H1 (cell line): ENCODE results near the gene OSBPL2. TPM values are rescaled to one million over a fixed set of nuclear protein-coding genes. Genes with fewer than 3 reads are reported as not detected.

ENCODE experiments used
- CTCF ChIA-PET: fragments of 300-600 bp; sonication (Branson Sonifier 250); formaldehyde crosslinking; loops from one replicate; lab custom pipeline; 2021; ENCODE audit not compliant: partially characterized antibody; lab: Charles Lee
- POLR2A ChIA-PET: fragments of 300-600 bp; sonication (Branson Sonifier 250); formaldehyde crosslinking; loops from one replicate; lab custom pipeline; 2021; ENCODE audit warnings: inconsistent platforms; ENCODE audit not compliant: partially characterized antibody; lab: Charles Lee
- DNase-seq, 2 experiments: peaks; one replicate each; pipeline versions ENCODE4 v3.0.0 to v3.0.0-alpha.2; 2010 to 2022; ENCODE audit warnings: low spot score in 2 of 2, low read depth in 1 of 2, mixed read lengths in 1 of 2
- FAIRE-seq: peaks from 2 replicates; lab custom pipeline; 2011; peaks lifted over from hg19 to GRCh38; lab: Jason Lieb, UNC
- H2AFZ ChIP-seq: 2 replicates; pipeline ENCODE4 v1.8.1; 2012; ENCODE audit warnings: low read length, inconsistent platforms
- H2AK5ac ChIP-seq: 2 replicates; pipeline ENCODE4 v1.6.1; 2013; ENCODE audit warnings: low read depth, low read length
- H2BK120ac ChIP-seq: replicated peaks from 2 replicates; pipeline ENCODE3; 2013; ENCODE audit warnings: low read depth, low read length, inconsistent platforms
- H2BK12ac ChIP-seq: 2 replicates; pipeline ENCODE4 v1.6.1; 2013; ENCODE audit warnings: low read depth, low read length
- H2BK15ac ChIP-seq: 2 replicates; pipeline ENCODE4 v1.6.1; 2013; ENCODE audit warnings: low read length
- H2BK20ac ChIP-seq: 2 replicates; pipeline ENCODE4 v1.6.1; 2013; ENCODE audit warnings: low read length
- H2BK5ac ChIP-seq: 2 replicates; pipeline ENCODE4 v1.6.1; 2013; ENCODE audit warnings: low read depth, low read length
- H3K14ac ChIP-seq: 2 replicates; pipeline ENCODE4 v1.6.1; 2013; ENCODE audit warnings: inconsistent platforms; ENCODE audit not compliant: insufficient read length
- H3K18ac ChIP-seq: 2 replicates; pipeline ENCODE4 v1.6.1; 2013; ENCODE audit warnings: low read length; ENCODE audit errors: extremely low read depth
- H3K23ac ChIP-seq: 2 replicates; pipeline ENCODE4 v1.6.1; 2013; ENCODE audit warnings: inconsistent platforms; ENCODE audit not compliant: insufficient read length
- H3K23me2 ChIP-seq: 2 replicates; pipeline ENCODE4 v1.6.1; 2013; ENCODE audit warnings: low read depth, low read length
- H3K27ac ChIP-seq: 2 replicates; pipeline ENCODE4 v1.6.1; 2011; ENCODE audit warnings: low read depth, low read length, inconsistent platforms
- H3K27me3 ChIP-seq, 4 experiments: replicated peaks in 1 of 4; 1 replicate in 1 of 4; 2 replicates in 3 of 4; pipeline versions ENCODE4 v1.6.1 to v1.8.1; 2011 to 2013; ENCODE audit warnings: low read length in 3 of 4, mild to moderate bottlenecking in 3 of 4, inconsistent platforms in 2 of 4, mixed read lengths in 2 of 4, moderate library complexity in 1 of 4; ENCODE audit not compliant: control insufficient read depth in 3 of 4, insufficient read depth in 3 of 4; ENCODE audit errors: extremely low read depth in 1 of 4
- H3K36me3 ChIP-seq, 4 experiments: 2 replicates each; pipeline versions ENCODE4 v1.6.1 to v1.8.1; 2011 to 2013; ENCODE audit warnings: mild to moderate bottlenecking in 4 of 4, low read length in 3 of 4, moderate library complexity in 2 of 4, control low read depth in 1 of 4, inconsistent platforms in 1 of 4; ENCODE audit not compliant: insufficient read depth in 4 of 4, control insufficient read depth in 2 of 4
- H3K4ac ChIP-seq: replicated peaks from 2 replicates; pipeline ENCODE3; 2013; ENCODE audit warnings: low read length, low read depth, mixed read lengths, inconsistent platforms; ENCODE audit not compliant: insufficient read length
- H3K4me1 ChIP-seq, 4 experiments: replicated peaks in 1 of 4; 1 replicate in 1 of 4; 2 replicates in 3 of 4; pipeline versions ENCODE4 v1.6.1 to v1.8.1; 2011 to 2013; ENCODE audit warnings: low read length in 3 of 4, inconsistent platforms in 2 of 4, mixed read lengths in 1 of 4; ENCODE audit not compliant: insufficient read depth in 4 of 4, control insufficient read depth in 3 of 4
- H3K4me2 ChIP-seq, 2 experiments: 2 replicates each; pipeline versions ENCODE4 v1.6.1 to v1.8.1; 2011 to 2013; ENCODE audit warnings: low read depth in 2 of 2, low read length in 2 of 2, control low read depth in 1 of 2, inconsistent platforms in 1 of 2, mild to moderate bottlenecking in 1 of 2; ENCODE audit not compliant: insufficient read depth in 1 of 2
- H3K4me3 ChIP-seq, 4 experiments: fragments of 200-600, 300-600 bp in 1 of 4; sonication (generic), shearing (Covaris generic), sonication (Bioruptor Twin) in 1 of 4; 2 replicates each; pipeline versions ENCODE4 v1.5.1 to v1.8.1; 2011 to 2016; ENCODE audit warnings: low read length in 4 of 4, low read depth in 3 of 4, control low read depth in 2 of 4, inconsistent platforms in 2 of 4, mild to moderate bottlenecking in 2 of 4, mixed read lengths in 1 of 4, moderate library complexity in 1 of 4; ENCODE audit not compliant: insufficient read depth in 2 of 4; ENCODE audit errors: extremely low read depth in 1 of 4
- H3K56ac ChIP-seq: replicated peaks from 2 replicates; pipeline ENCODE3; 2013; ENCODE audit warnings: low read depth, mild to moderate bottlenecking, mixed read lengths, low read length, inconsistent platforms; ENCODE audit not compliant: insufficient read length
- H3K79me1 ChIP-seq: 2 replicates; pipeline ENCODE4 v1.6.1; 2013; ENCODE audit warnings: low read depth, low read length, control low read depth
- H3K79me2 ChIP-seq, 2 experiments: 2 replicates each; pipeline versions ENCODE4 v1.6.1 to v1.8.1; 2012 to 2013; ENCODE audit warnings: low read length in 2 of 2, mild to moderate bottlenecking in 2 of 2, inconsistent platforms in 1 of 2; ENCODE audit not compliant: insufficient read depth in 2 of 2, control insufficient read depth in 1 of 2
- H3K9ac ChIP-seq, 4 experiments: replicated peaks in 1 of 4; 1 replicate in 1 of 4; 2 replicates in 3 of 4; pipeline versions ENCODE4 v1.6.1 to v1.8.1; 2011 to 2013; ENCODE audit warnings: low read depth in 3 of 4, low read length in 3 of 4, control low read depth in 2 of 4, mild to moderate bottlenecking in 2 of 4, moderate library complexity in 2 of 4, inconsistent platforms in 1 of 4; ENCODE audit errors: extremely low read depth in 1 of 4
- H3K9me3 ChIP-seq, 2 experiments: 2 replicates each; pipeline versions ENCODE4 v1.6.1 to v1.8.1; 2012 to 2013; ENCODE audit warnings: mild to moderate bottlenecking in 2 of 2, moderate library complexity in 2 of 2, control low read depth in 1 of 2, inconsistent platforms in 1 of 2, low read depth in 1 of 2, low read length in 1 of 2, mixed read lengths in 1 of 2; ENCODE audit not compliant: insufficient read depth in 2 of 2
- H4K20me1 ChIP-seq, 2 experiments: replicated peaks in 1 of 2; 2 replicates each; pipeline versions ENCODE3 to v1.8.1; 2011 to 2013; ENCODE audit warnings: inconsistent platforms in 2 of 2, low read length in 2 of 2, mild to moderate bottlenecking in 1 of 2; ENCODE audit not compliant: insufficient read depth in 2 of 2, control insufficient read depth in 1 of 2
- H4K5ac ChIP-seq: 2 replicates; pipeline ENCODE4 v1.6.1; 2013; ENCODE audit warnings: low read length, low read depth, mixed read lengths, inconsistent platforms; ENCODE audit not compliant: insufficient read length
- H4K8ac ChIP-seq: 2 replicates; pipeline ENCODE4 v1.8.0; 2013; ENCODE audit warnings: mild to moderate bottlenecking, moderate library complexity, low read length, inconsistent platforms; ENCODE audit not compliant: insufficient read depth; ENCODE audit errors: extremely low read depth
- H4K91ac ChIP-seq: replicated peaks from 2 replicates; pipeline ENCODE3; 2013; ENCODE audit warnings: low read length, mixed read lengths, inconsistent platforms; ENCODE audit not compliant: insufficient read length
- ATF2 ChIP-seq: IDR thresholded peaks from 2 replicates; pipeline ENCODE4 v1.6.1; 2012; ENCODE audit warnings: low read length, inconsistent platforms
- CTBP2 ChIP-seq: IDR thresholded peaks from 2 replicates; pipeline ENCODE4 v1.7.0; 2011; ENCODE audit warnings: borderline replicate concordance, mild to moderate bottlenecking, moderate library complexity, mixed read lengths, low read length; ENCODE audit not compliant: insufficient read depth, insufficient read length
- GTF2F1 ChIP-seq: IDR thresholded peaks from 2 replicates; pipeline ENCODE4 v1.6.1; 2012; ENCODE audit warnings: low read depth, low read length, improper control_type of control experiment, borderline replicate concordance
- HDAC2 ChIP-seq, 2 experiments: fragments of 300-600 bp in 1 of 2; sonication (generic) in 1 of 2; IDR thresholded peaks; 2 replicates each; pipeline ENCODE4 v1.6.1; 2011 to 2012; ENCODE audit warnings: low read depth in 2 of 2, low read length in 2 of 2, mild to moderate bottlenecking in 2 of 2, moderate library complexity in 2 of 2, borderline replicate concordance in 1 of 2, inconsistent platforms in 1 of 2
- MAFK ChIP-seq: IDR thresholded peaks from 2 replicates; pipeline ENCODE4 v1.6.1; 2012; ENCODE audit warnings: low read depth, mild to moderate bottlenecking, improper control_type of control experiment, low read length
- SAP30 ChIP-seq: fragments of 300-600 bp; sonication (generic); IDR thresholded peaks from 2 replicates; pipeline ENCODE4 v1.7.1; 2012; ENCODE audit warnings: low read length, moderate library complexity, mild to moderate bottlenecking, inconsistent platforms; ENCODE audit not compliant: insufficient read depth, insufficient replicate concordance
- SP1 ChIP-seq: IDR thresholded peaks from 2 replicates; pipeline ENCODE4 v1.6.1; 2011; ENCODE audit warnings: low read depth, low read length
- SP2 ChIP-seq: IDR thresholded peaks from 2 replicates; pipeline ENCODE4 v1.6.1; 2012; ENCODE audit warnings: mild to moderate bottlenecking, low read length, inconsistent platforms
- TAF7 ChIP-seq: optimal IDR thresholded peaks from 2 replicates; pipeline ENCODE3; 2011; ENCODE audit warnings: low read depth, mild to moderate bottlenecking, inconsistent platforms, low read length, moderate library complexity, borderline replicate concordance
- WGBS, 2 experiments: shearing (Covaris generic) in 1 of 2; methylation state at CpG; one replicate each; pipeline versions ENCODE4 v1.1.6 to v1.1.7; 2013 to 2015; ENCODE audit warnings: low lambda C conversion rate in 2 of 2, mixed read lengths in 2 of 2, inconsistent platforms in 1 of 2, low coverage in 1 of 2, missing lambda C conversion rate in 1 of 2; ENCODE audit not compliant: insufficient replicate concordance in 2 of 2, insufficient coverage in 1 of 2, insufficient read length in 1 of 2; ENCODE audit errors: extremely low coverage in 1 of 2, missing lambda C conversion rate in 1 of 2; 5-methylcytosine and 5-hydroxymethylcytosine counted together
- polyA plus RNA-seq, 7 experiments: library from polyadenylated mRNA; depleted of rRNA in 3 of 7; stranded (reverse) in 5 of 7; unstranded in 2 of 7; fragments of >200 nt in 5 of 7; fragments of 200-250 nt in 2 of 7; gene quantifications; 1 replicate in 5 of 7; 2 replicates in 1 of 7; 4 replicates in 1 of 7; pipeline versions ENCODE4 v1.2.1 to v1.2.3, GENCODE V29; 2011 to 2013; ENCODE audit warnings: missing spikeins in 2 of 7, mixed read lengths in 2 of 7
- total RNA-seq: library from RNA; stranded (reverse); fragmentation: NEBNext Ultra II Directional; extraction: Animal tissue kit (Norgen Biotek cat#: 25700); gene quantifications from 2 replicates; pipeline ENCODE4 v1.2.1, GENCODE V29; 2021

OSBPL2 gene
- total and polyA plus RNA-seq, 2 of the 8 experiments (the other 6 are each of a cell fraction or from before 2014, with no cell fraction given): 11.7 to 42.4 TPM

- H3K4me3 ChIP-seq: no peak overlapping the region
- no peak overlapping the region for H3K27ac ChIP-seq
- H3K9me3 ChIP-seq: peaks cover 0 to 26% of the 10 kb centered on the region in 2 experiments; a peak in 2 of 4 replicates
- H4K5ac ChIP-seq: no peak overlapping the region
- H2BK120ac ChIP-seq: no peak overlapping the region
- no peak overlapping the region for H2AK5ac ChIP-seq
- H3K56ac ChIP-seq: no peak overlapping the region
- ChIA-PET POLR2A (interaction anchor here (0.7 to 4.1 kb wide), 9 partner anchors 9 to 73 kb away, joined by 3 to 30 read pairs (median 5); partner anchors contain the start of genes ADRM1 and RPS21), CTCF (interaction anchor here (0.7 to 1.9 kb wide), 6 partner anchors 9 to 66 kb away, joined by 3 to 6 read pairs (median 4); no protein-coding TSS in a partner anchor)
- no peak overlapping the region for H3K4me2 ChIP-seq
- peaks cover 0 to 4% of the 10 kb centered on the region in 2 experiments for H4K20me1 ChIP-seq
- DNase-seq (no peak), FAIRE-seq (no peak)
- H3K4me1 ChIP-seq: no peaks in the 10 kb centered on the region
- H3K79me2 ChIP-seq: no peaks in the 10 kb centered on the region; a peak in 1 of 4 replicates
- no peak overlapping the region; the same call in 1 of the 2 replicates for H2BK5ac ChIP-seq
- no peaks in the 10 kb centered on the region for H3K79me1 ChIP-seq
- peaks cover 50 to 86% (median 78%) of the 10 kb centered on the region in 4 experiments for H3K36me3 ChIP-seq
- no peak overlapping the region for H4K91ac ChIP-seq
- H3K27me3 ChIP-seq: no peaks in the 10 kb centered on the region
- 99% methylated on average over 33 of the region's 40 CpGs; no CpG with 5 or more reads in 1 of the 2 experiments for WGBS, 2 experiments
- H3K18ac ChIP-seq: no peak overlapping the region
- H3K9ac ChIP-seq: no peak overlapping the region
- H3K4ac ChIP-seq: no peak overlapping the region
- no peak overlapping the region for H3K14ac ChIP-seq
- no peak overlapping the region for H2BK20ac ChIP-seq
- no peaks in the 10 kb centered on the region for H3K23me2 ChIP-seq
- H2BK12ac ChIP-seq: no peak overlapping the region
- H2AFZ ChIP-seq: no peak overlapping the region
- peak overlapping the region; percentile 85; the same call in 1 of the 2 replicates for H4K8ac ChIP-seq
- no peak overlapping the region for H2BK15ac ChIP-seq
- no peak overlapping the region for H3K23ac ChIP-seq
- TF ChIP-seq CTBP2 (no peak), ATF2 (no peak), SP2 (no peak), MAFK (no peak), HDAC2 (IDR thresholded peaks at IDR 0.05; ENCODE audit: borderline replicate concordance in 1 of 2, low read depth in 2 of 2, low read length in 2 of 2) (no peak), SP1 (no peak), GTF2F1 (no peak), SAP30 (no peak), TAF7 (no peak)
Measured at GRCh38 chr20:62316331-62317166, 78.2 kb downstream of the OSBPL2 start.
